Measurements from ENCODE around the gene PGS1. TPM values are rescaled to one million over a fixed set of nuclear protein-coding genes. Genes with fewer than 3 reads are reported as not detected.

The PGS1 gene
- total RNA-seq, 1 experiment from 2014 or later: 27.5 TPM

DNA sequence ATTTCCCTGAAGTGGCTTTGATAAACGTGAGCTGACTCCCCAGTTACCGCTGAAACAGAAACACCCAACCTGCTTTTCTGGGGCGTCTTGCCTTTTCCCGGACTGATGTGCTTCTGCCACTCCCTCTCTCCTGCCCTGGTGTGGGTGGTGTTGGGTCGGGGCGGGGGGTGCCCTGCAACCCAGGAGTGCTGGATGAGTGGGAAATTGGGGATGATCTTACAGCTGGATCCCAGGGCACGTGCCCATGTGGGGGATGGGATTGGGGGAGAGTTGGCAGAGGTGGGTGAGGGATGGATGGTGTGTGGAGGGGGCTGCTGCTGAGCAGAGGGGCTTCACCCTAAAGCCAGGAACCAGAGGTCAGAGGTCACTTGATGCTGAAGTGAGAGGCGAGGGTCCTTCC lies 28.5 kb downstream of the PGS1 start:
- no peak for DNase-seq (ENCODE audit: extremely low read depth, low read depth)

DNA sequence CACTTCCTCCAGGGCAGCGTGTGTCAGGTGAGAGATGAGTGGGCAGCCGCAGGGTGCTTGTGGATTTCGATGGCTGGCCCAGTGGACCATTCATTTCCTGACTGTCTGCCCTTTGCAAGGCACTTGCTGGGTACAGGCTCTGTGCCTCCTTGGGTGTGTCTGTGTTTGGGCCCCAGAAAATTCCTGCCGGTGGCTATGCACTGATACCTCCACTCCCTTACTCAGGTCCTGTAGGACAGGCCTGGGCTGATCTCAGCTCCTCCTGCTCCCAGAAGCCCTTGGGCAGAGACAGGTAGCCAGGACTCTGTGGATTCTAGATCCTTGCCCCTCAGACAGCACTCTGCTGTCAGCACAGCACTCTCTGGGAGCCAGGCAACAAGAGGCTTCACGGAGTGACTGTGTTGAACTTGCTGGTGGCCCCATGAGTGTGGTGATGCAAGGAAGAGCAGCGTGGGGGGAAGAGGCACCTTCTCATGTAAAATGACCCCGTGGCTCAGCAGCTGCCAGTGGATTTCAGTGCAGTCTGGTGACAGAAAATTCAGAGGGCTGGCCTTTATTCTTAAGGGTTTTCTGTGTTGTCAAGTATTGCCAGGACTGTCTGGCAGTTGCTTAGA lies 29.0 kb downstream of the PGS1 start:
- DNase-seq (ENCODE audit: extremely low read depth, low read depth): no peak

DNA sequence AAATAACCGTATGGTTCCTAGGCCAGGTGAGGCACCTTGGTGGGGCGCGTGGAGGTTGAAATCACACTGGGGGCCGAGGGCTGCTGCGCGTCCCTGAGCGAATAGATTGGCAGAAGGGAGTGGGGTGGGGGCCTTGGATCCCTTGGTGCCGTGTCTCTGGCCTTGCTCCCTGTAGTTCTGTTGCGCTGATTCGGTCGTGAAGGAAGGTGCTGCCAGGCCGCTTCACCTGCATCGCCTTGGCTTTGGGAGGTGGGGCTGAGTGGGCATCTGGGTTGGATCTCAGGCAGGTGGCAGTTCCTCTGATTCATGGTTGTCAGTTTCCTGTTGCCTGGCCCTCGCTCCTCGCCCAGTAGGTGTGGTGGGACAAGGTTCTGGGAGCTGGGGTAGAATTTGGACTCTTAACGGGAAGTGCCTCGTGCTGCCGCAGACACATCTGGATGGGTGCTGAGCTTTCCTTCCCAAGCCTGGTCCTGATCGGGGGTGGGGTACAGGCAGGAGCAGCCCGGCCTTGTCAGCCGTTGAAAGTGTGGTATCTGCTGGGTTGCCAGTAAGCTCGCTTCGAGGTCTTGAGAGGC lies 30.1 kb downstream of the PGS1 start:
- DNase-seq (ENCODE audit: extremely low read depth, low read depth): no peak

DNA sequence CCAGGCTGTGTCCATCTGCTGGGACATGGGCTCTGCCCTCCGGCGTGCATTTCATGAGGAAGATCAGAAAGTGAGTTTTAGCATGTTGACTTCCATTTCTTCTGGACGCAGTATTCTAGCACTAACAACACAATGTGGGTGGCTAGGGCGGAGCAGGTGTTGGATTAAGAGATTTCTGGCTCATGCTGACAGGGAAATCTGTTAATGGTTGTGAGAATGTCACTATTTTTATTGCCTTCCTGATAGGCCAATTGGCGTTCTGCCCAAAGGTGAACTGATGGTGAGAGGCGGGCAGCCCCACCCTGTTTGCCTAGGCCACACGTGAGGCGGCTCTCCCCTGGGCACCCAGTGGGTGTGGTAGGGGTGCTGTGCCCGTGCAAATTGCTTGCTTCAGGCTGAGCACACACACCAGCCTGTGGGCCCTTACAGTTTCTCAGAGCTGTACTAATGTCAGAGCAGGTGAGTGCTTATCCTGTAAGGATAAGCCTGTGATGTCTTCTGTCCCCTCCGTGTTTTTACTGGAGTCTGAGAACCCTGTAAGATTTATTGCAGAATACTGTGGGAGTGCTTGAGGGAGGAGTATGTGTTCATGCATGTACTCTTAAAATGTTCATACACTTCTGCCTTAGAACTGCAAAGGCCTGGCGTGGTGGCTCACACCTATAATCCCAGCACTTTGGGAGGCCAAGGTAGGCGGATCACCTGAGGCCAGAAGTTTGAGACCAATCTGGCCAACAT lies 30.9 kb downstream of the PGS1 start:
- no peak for DNase-seq (ENCODE audit: extremely low read depth, low read depth)

DNA sequence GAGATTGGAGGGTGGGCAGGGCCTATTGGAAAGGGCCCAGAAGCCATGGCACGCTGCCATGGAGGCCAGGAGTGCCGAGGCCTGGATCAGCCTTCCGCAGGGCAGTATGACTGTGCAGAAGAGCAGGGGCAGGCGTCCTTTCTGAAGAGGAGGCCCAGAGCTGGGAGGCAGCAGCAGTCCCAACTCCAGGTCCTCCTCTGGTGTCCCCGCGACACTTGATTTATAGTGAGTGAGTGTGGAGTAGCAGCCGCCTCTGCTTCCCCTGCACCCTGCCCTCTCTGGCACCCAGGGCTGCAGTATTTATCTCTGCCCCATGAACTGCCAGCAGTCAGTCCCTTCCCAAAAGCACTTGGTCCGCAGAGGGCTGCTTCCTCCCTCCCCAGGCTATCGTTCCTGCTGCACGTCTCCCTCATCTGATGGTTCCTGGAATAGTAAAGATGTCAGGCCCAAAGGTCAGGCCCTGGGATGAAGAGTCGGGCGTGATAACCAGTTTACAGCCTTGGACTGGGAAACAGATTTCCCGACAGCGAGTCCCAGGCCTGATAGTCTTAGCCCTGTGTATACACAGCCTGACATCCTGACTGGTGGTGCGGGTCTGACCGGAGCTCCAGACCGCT lies 32.9 kb downstream of the PGS1 start:
- no peak for DNase-seq (ENCODE audit: extremely low read depth, low read depth)

DNA sequence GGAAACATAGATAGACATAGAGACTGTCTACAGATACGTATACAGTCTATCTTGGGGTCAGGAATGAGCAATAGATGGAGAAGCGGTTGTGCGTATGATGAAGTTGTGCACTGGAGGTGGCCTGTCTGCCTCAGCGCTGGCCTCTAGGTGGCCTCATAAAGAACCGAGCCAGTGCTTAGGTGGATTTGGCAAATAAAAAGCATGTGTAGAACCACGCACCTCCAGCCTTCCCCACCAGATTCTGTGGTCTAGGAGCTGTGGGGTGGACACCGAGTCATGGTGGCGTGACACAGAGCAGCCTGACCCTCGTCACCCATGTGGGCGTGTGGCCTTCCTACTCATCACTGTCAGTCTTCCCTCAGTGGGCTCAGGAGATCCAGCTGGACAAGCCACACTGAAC lies 34.0 kb downstream of the PGS1 start:
- DNase-seq (ENCODE audit: extremely low read depth, low read depth): no peak

DNA sequence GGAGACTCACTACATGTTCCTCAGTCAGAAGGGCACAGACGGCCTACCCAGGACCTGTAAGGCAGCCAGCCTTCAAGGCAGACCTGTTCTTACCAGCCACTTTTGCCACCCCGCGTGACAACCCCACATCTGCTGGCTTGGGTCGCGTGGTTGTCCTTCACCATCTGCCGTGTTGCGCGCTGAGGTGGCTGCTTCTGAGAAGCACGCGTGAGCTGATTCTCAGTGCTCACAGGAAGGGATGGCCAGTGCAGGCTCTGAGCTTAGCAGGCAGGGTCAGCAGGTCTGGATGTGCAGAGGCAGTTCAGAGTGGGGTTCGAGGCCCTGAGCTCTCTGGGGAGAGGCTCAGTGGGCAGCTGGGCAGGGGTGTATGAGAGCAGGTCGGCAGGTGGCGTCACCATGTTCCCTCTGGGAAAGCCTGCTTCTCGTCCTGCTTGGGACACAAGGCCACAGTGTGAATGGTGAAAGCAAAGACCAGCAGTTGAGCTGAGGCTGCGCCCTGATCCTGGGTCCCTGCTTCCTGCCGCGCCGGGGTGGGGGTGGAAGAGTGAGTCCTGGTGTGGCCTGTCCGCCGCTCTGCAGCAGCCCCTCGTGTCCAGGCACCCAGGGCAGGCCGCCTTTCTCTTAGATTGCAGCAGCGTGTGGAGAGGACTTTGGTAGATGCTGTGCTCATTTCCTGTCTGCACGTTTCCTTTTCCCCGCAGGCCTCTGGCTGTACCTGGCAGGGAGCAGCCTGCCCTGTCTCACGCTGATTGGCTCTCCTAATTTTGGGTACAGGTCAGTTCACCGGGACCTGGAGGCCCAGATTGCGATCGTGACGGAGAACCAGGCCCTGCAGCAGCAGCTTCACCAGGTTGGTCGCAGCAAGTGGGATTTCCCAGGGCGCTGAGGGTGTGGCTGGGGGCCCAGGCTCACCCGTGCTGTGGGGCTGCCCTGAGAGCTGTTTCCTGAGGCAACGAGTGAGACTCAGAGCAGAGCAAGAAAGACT lies 36.0 kb downstream of the PGS1 start:
- DNase-seq (ENCODE audit: extremely low read depth, low read depth): no peak

DNA sequence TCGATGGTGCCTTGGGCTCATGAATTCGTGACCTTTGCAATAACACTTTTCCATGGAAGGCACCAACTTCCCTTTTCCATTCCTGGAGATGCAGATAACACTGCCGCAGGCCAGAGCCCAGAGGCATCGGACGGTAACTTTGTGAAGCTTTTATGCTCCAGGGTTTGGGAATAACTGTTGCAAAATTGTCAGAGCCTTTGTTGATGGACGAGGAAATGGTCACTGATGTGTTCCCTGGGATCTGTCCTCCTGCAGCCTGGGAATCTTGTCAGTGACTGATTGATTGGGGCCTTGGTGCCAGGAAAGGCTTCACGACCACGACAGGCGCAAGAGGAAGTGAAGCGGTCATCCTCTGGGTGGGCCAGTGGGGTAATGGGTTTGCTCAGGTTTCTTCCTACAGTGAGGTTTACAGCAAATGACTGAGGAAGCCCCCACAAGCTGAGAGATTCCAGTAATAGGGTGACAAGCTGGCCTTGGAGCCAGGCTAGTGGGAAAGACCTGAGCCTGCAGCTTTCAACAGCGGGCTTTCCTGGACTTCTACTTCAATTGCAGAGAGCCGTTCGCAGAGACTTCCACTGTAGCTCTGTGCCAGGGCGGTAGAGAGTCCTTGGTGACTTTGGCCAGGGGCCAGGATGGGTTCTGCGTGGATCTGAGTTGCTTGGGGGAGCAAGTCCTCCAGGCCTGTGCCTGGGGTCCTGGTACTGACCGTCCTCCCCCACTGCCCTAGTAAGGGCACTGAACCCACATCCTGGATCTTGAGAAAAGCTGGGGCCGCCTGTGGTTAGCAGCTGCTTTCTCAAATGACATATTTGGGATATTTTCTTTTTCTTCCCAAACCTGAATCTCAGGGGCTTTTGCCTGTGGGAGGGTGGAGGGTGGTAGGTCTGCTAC lies 37.6 kb downstream of the PGS1 start:
- no peak for DNase-seq (ENCODE audit: extremely low read depth, low read depth)

DNA sequence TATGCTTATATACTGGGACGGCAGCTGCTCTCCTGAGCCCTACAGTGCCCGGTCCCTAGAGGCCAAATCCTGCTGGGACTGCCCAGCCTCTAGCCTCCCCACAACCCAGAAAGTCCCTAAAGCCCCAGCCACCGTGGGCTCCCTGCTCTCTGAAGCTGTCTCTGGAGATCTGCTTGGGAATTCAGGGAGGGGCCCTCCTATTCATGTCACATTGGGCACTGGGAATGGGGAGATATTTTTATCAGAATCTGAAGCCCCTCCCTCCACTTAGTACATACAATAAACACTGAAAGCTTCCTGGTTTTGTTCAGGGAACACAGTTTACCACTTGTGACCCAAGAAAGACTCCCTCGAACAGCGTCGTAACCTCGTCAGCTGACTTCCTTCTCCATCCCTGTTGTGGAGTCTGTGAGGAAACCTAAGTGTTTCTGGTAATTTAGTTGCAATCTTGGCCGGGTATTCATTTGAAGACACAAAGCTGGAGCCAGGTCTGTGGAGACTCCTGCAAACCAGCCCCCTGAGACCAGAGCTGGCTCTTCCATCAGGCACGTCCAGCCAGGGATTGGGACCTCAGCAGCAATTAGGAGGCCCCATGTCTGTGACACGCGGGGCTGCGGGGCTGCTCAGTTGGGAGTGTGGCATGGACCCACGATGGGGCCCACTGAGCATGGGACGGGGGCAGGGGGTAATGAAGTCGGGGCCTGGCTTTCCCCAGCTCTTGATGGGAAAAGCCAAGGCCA lies 38.5 kb downstream of the PGS1 start:
- no peak for DNase-seq (ENCODE audit: extremely low read depth, low read depth)

DNA sequence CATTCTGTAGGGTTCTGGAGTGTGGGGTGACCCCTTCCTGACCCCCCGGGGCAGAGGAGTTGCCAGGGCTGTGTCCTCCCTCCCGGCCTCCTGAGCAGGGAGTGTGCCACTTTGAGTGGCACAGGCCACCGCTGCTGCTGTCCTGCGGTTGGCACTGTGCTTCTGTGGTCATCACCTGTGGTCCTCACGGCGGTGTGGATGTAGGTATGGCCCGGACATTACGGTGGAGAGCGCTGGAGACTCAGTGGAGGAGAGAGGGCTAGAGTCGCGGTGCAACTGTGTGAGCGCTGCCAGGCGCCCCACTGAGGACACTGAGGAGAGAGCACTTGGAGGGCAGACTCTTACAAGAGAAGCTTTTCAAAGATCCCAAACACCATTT lies 39.1 kb downstream of the PGS1 start:
- no peak for DNase-seq (ENCODE audit: extremely low read depth, low read depth)

DNA sequence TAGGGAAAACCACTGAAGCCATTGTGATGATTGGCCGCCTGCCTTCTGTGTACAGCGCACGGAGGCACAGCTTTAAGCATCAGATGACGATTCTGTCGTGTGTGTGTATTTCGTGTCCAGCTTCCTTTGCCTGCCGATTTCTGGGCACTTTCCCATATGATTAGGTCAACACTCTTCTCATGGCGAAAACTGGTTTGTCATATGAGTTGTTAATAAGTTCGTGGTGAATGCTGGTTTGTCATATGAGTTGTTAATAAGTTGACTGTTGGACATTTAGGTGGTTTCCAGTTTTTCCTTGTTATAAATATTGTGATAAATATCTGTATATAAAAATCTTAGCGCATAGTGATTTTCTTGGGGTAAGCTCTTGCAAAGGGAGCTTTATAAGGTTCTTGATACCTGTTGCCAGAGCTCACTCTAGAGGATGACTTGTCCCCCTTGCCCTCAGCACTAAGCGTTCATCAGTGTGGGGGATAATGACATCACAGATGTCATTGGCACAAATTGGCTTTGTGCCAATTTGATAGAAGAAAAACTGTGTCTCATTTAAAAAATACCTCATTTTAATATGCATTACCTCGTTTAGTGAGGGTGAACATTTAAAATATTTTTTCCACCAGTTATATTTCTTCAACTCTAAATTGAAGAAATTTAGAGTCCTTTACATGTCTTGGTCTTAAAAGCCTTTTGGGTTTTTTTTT lies 40.0 kb downstream of the PGS1 start:
- no peak for DNase-seq (ENCODE audit: extremely low read depth, low read depth)

DNA sequence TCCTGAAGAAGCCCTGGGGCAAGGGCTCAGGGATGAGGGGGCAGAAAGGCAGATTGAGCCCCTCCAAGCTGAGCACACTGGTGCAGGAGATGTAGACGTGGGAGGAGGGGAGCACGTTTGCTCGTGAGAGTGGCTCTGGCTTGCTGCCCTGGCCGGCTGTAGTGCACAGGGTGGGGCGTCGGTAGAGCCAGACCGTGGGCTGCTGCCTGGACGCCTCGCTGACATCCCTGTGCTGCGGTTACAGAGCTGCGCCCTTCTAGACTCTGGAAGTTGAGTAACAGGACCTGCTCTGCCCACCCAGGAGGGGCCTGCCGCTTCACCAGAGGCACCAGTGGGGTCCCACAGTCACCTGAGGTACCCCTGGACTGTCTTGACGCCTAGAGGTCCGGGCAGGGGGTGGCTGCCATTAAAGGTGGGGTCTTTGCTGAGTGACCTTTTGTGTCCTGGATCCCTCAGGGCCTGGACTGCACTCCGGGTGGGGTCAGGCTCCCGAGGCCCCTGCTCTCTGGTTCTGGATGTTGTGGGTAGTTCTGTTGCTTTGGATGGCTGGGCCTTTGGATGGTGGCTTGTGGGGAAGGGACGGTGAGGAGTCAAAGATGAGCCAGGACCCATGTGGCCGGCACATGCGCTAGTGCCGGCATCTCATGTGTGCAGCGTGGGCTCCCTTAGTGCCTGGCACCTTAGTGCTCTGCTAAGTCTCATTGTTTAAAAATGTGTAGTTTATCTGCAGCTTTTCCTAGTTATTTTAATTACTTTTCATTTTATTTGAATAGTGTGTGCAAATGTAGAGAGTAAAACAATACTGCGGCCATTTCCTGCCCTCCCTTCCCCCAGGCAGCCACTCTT lies 41.7 kb downstream of the PGS1 start:
- DNase-seq (ENCODE audit: extremely low read depth, low read depth): no peak

DNA sequence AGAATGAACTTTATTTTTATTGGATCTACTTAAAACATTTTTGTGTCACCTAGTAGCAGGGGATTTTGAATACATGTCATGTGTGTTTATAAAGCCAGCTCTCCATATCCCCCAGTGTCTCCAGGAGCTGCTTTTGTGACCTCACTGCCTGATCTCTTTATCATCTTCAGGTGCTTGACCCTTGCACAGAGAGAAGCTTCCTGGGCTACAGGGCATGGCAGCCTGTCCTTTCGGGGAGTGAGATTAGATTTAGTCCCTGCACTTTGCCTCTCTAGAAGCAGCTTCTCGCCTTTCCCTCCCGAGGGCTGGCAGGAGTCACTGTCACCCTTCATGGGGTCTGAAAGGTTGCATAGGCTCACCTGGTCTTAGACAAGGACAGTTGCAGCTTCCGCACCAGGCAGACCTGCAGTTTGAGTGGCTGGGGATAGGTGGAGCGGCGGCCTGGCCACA lies 42.7 kb downstream of the PGS1 start:
- no peak for DNase-seq (ENCODE audit: extremely low read depth, low read depth)

DNA sequence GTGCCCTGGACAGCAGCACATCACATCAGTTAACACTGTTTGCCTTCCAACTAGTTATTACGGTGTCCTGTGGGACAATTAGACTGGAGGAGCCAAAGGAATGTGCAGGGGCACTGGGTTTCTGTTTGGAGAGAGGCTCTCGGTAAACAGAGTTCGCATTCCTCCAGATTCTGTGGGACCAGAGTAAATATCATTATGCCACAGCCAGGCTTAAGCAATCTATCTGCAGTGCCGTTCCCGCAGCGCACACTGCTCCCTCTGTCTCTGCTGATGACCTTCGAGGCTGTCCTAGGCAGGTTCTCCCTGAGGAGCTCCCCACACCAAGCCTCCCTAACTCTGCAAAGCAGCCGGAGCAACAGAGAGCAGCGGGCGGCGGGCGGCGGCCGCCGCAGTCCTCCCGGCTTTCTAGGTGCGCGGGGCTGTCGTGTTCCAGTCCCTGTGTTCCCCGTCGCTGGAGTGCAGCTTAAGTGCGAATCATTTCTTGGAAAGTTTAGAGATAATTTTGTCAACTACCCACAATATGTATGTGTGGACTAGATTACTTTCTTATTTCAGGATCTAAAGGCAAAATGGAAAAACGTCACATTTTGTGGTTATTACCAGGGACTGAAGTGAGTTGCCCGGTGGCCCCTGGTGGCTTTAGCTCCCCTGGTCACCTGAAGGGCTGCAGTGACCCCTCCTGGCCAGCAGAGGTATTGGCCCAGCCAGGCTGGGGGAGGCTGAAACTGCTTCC lies 43.3 kb downstream of the PGS1 start:
- peak; percentile 88 for DNase-seq (ENCODE audit: extremely low read depth, low read depth)

DNA sequence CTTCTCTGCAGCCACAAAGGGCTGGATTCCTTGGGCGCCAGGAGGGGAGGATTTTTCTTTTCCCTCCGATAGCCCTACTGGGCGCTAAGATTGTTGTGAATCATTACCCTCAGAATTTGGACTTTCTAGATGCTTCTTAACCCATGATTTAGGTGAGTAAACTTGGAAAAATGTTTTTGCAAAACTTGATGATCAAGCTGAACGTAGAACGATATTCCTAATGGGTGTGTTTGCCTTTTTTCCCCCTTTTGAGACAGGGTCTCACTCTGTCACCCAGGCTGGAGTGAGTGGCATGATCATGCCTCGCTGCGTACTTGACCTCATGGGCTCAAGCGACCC lies 43.8 kb downstream of the PGS1 start:
- no peak for DNase-seq (ENCODE audit: extremely low read depth, low read depth)

DNA sequence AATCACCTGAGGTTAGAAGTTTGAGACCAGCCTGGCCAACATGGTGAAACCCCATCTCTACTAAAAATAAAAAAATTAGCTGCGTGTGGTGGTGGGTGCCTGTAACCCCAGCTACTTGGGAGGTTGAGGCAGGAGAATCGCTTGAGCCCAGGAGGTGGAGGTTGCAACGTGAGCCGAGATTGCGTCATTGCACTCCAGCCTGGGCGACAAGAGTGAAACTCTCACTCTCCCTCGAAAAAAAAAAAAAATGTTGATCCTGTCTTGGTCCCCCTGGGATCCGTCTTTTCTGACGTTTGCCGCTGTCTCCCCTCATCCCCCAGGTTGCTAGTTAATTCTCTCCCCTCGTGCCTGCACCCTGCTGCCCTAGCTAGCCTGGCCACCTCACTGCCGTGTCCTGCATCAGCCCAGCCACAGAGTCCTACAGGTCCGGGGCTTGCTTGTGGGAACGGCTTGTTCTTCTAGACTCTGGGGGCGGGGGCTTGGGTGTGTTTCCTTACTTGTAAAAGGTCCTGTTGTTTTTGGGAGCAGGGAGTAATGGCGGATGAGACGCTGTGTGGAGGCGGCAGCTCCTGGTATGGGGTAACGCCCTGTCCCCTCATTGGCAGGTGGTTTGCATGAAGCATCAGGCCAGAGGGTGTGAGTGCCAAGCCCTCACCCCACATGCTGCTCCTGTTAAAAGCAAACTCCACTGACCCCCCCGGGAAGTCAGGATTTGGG lies 44.6 kb downstream of the PGS1 start:
- peak; percentile 79 for DNase-seq (ENCODE audit: extremely low read depth, low read depth)

Data from NCI-H460 (cell line).